ENCODE data around the gene MBP.

Gene MBP

GRCh38 chr18:77067291-77068061 lies 65.1 kb downstream of the MBP start:
- TF ChIP-seq SUZ12 (IDR thresholded peaks at IDR 0.05) = no peak
- no peak for TF ChIP-seq HDGF (IDR thresholded peaks at IDR 0.05; ENCODE audit: borderline replicate concordance)
- no peak for TF ChIP-seq TARDBP (IDR thresholded peaks at IDR 0.05)
- no peak for TF ChIP-seq ZNF384 (IDR thresholded peaks at IDR 0.05)
- TF ChIP-seq LEF1 (IDR thresholded peaks at IDR 0.05; ENCODE audit: borderline replicate concordance) = no peak
- TF ChIP-seq CTBP1 (IDR thresholded peaks at IDR 0.05; ENCODE audit: borderline replicate concordance) = no peak
- TF ChIP-seq ELF4 (IDR thresholded peaks at IDR 0.05) = no peak
- no peak for TF ChIP-seq FOXA1 (IDR thresholded peaks at IDR 0.05)
- TF ChIP-seq ARNT (IDR thresholded peaks at IDR 0.05) = no peak
- TF ChIP-seq PKNOX1 (IDR thresholded peaks at IDR 0.05) = no peak
- TF ChIP-seq L3MBTL2 (conservative IDR thresholded peaks at IDR 0.05) = no peak
- no peak for TF ChIP-seq FOXK2 (IDR thresholded peaks at IDR 0.05)
- TF ChIP-seq SP1 (IDR thresholded peaks at IDR 0.05) = no peak
- TF ChIP-seq NFRKB (IDR thresholded peaks at IDR 0.05) = no peak
- no peak for TF ChIP-seq BHLHE40 (IDR thresholded peaks at IDR 0.05; ENCODE audit: borderline replicate concordance)
- no peak for TF ChIP-seq FOXM1 (IDR thresholded peaks at IDR 0.05; ENCODE audit: borderline replicate concordance)
- DNase-seq (ENCODE audit: extremely low spot score) = no peak
- CTCF ChIA-PET = no interaction called here
- POLR2A ChIA-PET = no interaction called here

- CTCF ChIA-PET = no interaction called here
- DNase-seq (ENCODE audit: extremely low spot score) = no peak
- TF ChIP-seq FOXM1 (IDR thresholded peaks at IDR 0.05; ENCODE audit: borderline replicate concordance) = no peak
- TF ChIP-seq FOXA1 (IDR thresholded peaks at IDR 0.05) = no peak
- TF ChIP-seq ELF4 (IDR thresholded peaks at IDR 0.05) = no peak
- TF ChIP-seq FOXK2 (IDR thresholded peaks at IDR 0.05) = no peak
- TF ChIP-seq HDGF (IDR thresholded peaks at IDR 0.05; ENCODE audit: borderline replicate concordance) = no peak
- TF ChIP-seq BHLHE40 (IDR thresholded peaks at IDR 0.05; ENCODE audit: borderline replicate concordance) = no peak
- TF ChIP-seq NFRKB (IDR thresholded peaks at IDR 0.05) = no peak
- TF ChIP-seq LEF1 (IDR thresholded peaks at IDR 0.05; ENCODE audit: borderline replicate concordance) = no peak
- TF ChIP-seq ARNT (IDR thresholded peaks at IDR 0.05) = no peak
- no peak for TF ChIP-seq ZNF384 (IDR thresholded peaks at IDR 0.05)
- TF ChIP-seq CTBP1 (IDR thresholded peaks at IDR 0.05; ENCODE audit: borderline replicate concordance) = no peak
- TF ChIP-seq TARDBP (IDR thresholded peaks at IDR 0.05) = no peak
- no peak for TF ChIP-seq SP1 (IDR thresholded peaks at IDR 0.05)
- TF ChIP-seq L3MBTL2 (conservative IDR thresholded peaks at IDR 0.05) = no peak
- TF ChIP-seq SUZ12 (IDR thresholded peaks at IDR 0.05) = no peak
- no peak for TF ChIP-seq PKNOX1 (IDR thresholded peaks at IDR 0.05)
- POLR2A ChIA-PET = no interaction called here
These were observed 65.9 kb downstream of the MBP start for GRCh38 chr18:77066689-77067088.

- no peak for DNase-seq (ENCODE audit: extremely low spot score)
- ChIA-PET POLR2A (no interaction called here), CTCF (no interaction called here)
- TF ChIP-seq CTBP1 (IDR thresholded peaks at IDR 0.05; ENCODE audit: borderline replicate concordance) (no peak), NFRKB (IDR thresholded peaks at IDR 0.05) (no peak), SP1 (IDR thresholded peaks at IDR 0.05) (no peak), PKNOX1 (IDR thresholded peaks at IDR 0.05) (no peak), LEF1 (IDR thresholded peaks at IDR 0.05; ENCODE audit: borderline replicate concordance) (no peak), BHLHE40 (IDR thresholded peaks at IDR 0.05; ENCODE audit: borderline replicate concordance) (no peak), ELF4 (IDR thresholded peaks at IDR 0.05) (no peak), TARDBP (IDR thresholded peaks at IDR 0.05) (no peak), ARNT (IDR thresholded peaks at IDR 0.05) (no peak), L3MBTL2 (conservative IDR thresholded peaks at IDR 0.05) (no peak), ZNF384 (IDR thresholded peaks at IDR 0.05) (no peak), FOXA1 (IDR thresholded peaks at IDR 0.05) (no peak), HDGF (IDR thresholded peaks at IDR 0.05; ENCODE audit: borderline replicate concordance) (no peak), SUZ12 (IDR thresholded peaks at IDR 0.05) (no peak)
These were observed 66.5 kb downstream of the MBP start for GRCh38 chr18:77066101-77066500.

- ChIA-PET POLR2A (no interaction called here), CTCF (no interaction called here)
- TF ChIP-seq FOXK2 (IDR thresholded peaks at IDR 0.05) (no peak), NFRKB (IDR thresholded peaks at IDR 0.05) (no peak), FOXA1 (IDR thresholded peaks at IDR 0.05) (no peak), HDGF (IDR thresholded peaks at IDR 0.05; ENCODE audit: borderline replicate concordance) (no peak), CTBP1 (IDR thresholded peaks at IDR 0.05; ENCODE audit: borderline replicate concordance) (no peak), BHLHE40 (IDR thresholded peaks at IDR 0.05; ENCODE audit: borderline replicate concordance) (no peak), SP1 (IDR thresholded peaks at IDR 0.05) (no peak), LEF1 (IDR thresholded peaks at IDR 0.05; ENCODE audit: borderline replicate concordance) (no peak), SUZ12 (IDR thresholded peaks at IDR 0.05) (no peak), L3MBTL2 (conservative IDR thresholded peaks at IDR 0.05) (no peak), TARDBP (IDR thresholded peaks at IDR 0.05) (no peak), ARNT (IDR thresholded peaks at IDR 0.05) (no peak), ELF4 (IDR thresholded peaks at IDR 0.05) (no peak), FOXM1 (IDR thresholded peaks at IDR 0.05; ENCODE audit: borderline replicate concordance) (no peak)
- DNase-seq (ENCODE audit: extremely low spot score) = no peak
These were observed 67.2 kb downstream of the MBP start for GRCh38 chr18:77065221-77065981.

- ChIA-PET POLR2A (no interaction called here), CTCF (no interaction called here)
- TF ChIP-seq HDGF (IDR thresholded peaks at IDR 0.05; ENCODE audit: borderline replicate concordance) = no peak
- TF ChIP-seq ARNT (IDR thresholded peaks at IDR 0.05) = no peak
- no peak for TF ChIP-seq SP1 (IDR thresholded peaks at IDR 0.05)
- no peak for TF ChIP-seq PKNOX1 (IDR thresholded peaks at IDR 0.05)
- no peak for TF ChIP-seq FOXM1 (IDR thresholded peaks at IDR 0.05; ENCODE audit: borderline replicate concordance)
- TF ChIP-seq NFRKB (IDR thresholded peaks at IDR 0.05) = no peak
- TF ChIP-seq L3MBTL2 (conservative IDR thresholded peaks at IDR 0.05) = no peak
- TF ChIP-seq FOXK2 (IDR thresholded peaks at IDR 0.05) = no peak
- no peak for TF ChIP-seq ZNF384 (IDR thresholded peaks at IDR 0.05)
- no peak for TF ChIP-seq FOXA1 (IDR thresholded peaks at IDR 0.05)
- TF ChIP-seq BHLHE40 (IDR thresholded peaks at IDR 0.05; ENCODE audit: borderline replicate concordance) = no peak
- no peak for TF ChIP-seq ELF4 (IDR thresholded peaks at IDR 0.05)
- TF ChIP-seq CTBP1 (IDR thresholded peaks at IDR 0.05; ENCODE audit: borderline replicate concordance) = no peak
- TF ChIP-seq LEF1 (IDR thresholded peaks at IDR 0.05; ENCODE audit: borderline replicate concordance) = no peak
- TF ChIP-seq TARDBP (IDR thresholded peaks at IDR 0.05) = no peak
- no peak for TF ChIP-seq SUZ12 (IDR thresholded peaks at IDR 0.05)
- DNase-seq (ENCODE audit: extremely low spot score) = no peak
These were observed 69.3 kb downstream of the MBP start for GRCh38 chr18:77063260-77063659.
